ENCODE measurements around the gene TBL1XR1. TPM values are rescaled to one million over a fixed set of nuclear protein-coding genes. Genes with fewer than 3 reads are reported as not detected.

TBL1XR1 gene
- total RNA-seq, 1 experiment from 2014 or later = 186 TPM

GRCh38 chr3:177061369-177061768 is 135.9 kb downstream of the TBL1XR1 start:
- H3K27me3 ChIP-seq (replicated peaks; ENCODE audit: insufficient read depth, low read depth, low read length, poor library complexity) = no peaks in the 10 kb centered on the region
- TF ChIP-seq CTCF (conservative IDR thresholded peaks at IDR 0.05; ENCODE audit: low read depth, low read length) (no peak), EZH2 (IDR thresholded peaks at IDR 0.05; ENCODE audit: borderline replicate concordance, low read depth, low read length, poor library complexity, severe bottlenecking) (no peak)
- intact Hi-C loops (cut with micrococcal nuclease; ENCODE audit: unreplicated experiment) = no loop called here
- DNase-seq (ENCODE audit: low spot score) = no peak
- H3K4me3 ChIP-seq (ENCODE audit: low read depth, low read length, poor library complexity, severe bottlenecking) = no peak overlapping the region
- H3K36me3 ChIP-seq (ENCODE audit: insufficient read depth, low read length, poor library complexity, severe bottlenecking) = no peaks in the 10 kb centered on the region
- H3K27ac ChIP-seq (ENCODE audit: low read depth, low read length, poor library complexity, severe bottlenecking) = peak overlapping the region; percentile 77
- CTCF ChIA-PET = no interaction called here
- POLR2A ChIA-PET (ENCODE audit: low non-redundant PET) = no interaction called here
- no TSS peak for BruUV-seq (replicated peaks)
- peaks cover 99% of the 10 kb centered on the region for H3K4me1 ChIP-seq (ENCODE audit: insufficient read depth, low read length, poor library complexity, severe bottlenecking)
- no peaks in the 10 kb centered on the region for H3K9me3 ChIP-seq (ENCODE audit: low read depth, low read length, poor library complexity, severe bottlenecking)

- no peaks in the 10 kb centered on the region for H3K9me3 ChIP-seq (ENCODE audit: low read depth, low read length, poor library complexity, severe bottlenecking)
- no peaks in the 10 kb centered on the region for H3K27me3 ChIP-seq (replicated peaks; ENCODE audit: insufficient read depth, low read depth, low read length, poor library complexity)
- intact Hi-C loops (cut with micrococcal nuclease; ENCODE audit: unreplicated experiment) = no loop called here
- POLR2A ChIA-PET (ENCODE audit: low non-redundant PET) = no interaction called here
- BruUV-seq (replicated peaks) = no TSS peak
- DNase-seq (ENCODE audit: low spot score) = no peak
- peak overlapping the region; percentile 77 for H3K27ac ChIP-seq (ENCODE audit: low read depth, low read length, poor library complexity, severe bottlenecking)
- H3K4me3 ChIP-seq (ENCODE audit: low read depth, low read length, poor library complexity, severe bottlenecking) = no peak overlapping the region
- no peak for TF ChIP-seq CTCF (conservative IDR thresholded peaks at IDR 0.05; ENCODE audit: low read depth, low read length)
- TF ChIP-seq EZH2 (IDR thresholded peaks at IDR 0.05; ENCODE audit: borderline replicate concordance, low read depth, low read length, poor library complexity, severe bottlenecking) = no peak
- H3K4me1 ChIP-seq (ENCODE audit: insufficient read depth, low read length, poor library complexity, severe bottlenecking) = peaks cover 98% of the 10 kb centered on the region
- CTCF ChIA-PET = no interaction called here
- no peaks in the 10 kb centered on the region for H3K36me3 ChIP-seq (ENCODE audit: insufficient read depth, low read length, poor library complexity, severe bottlenecking)
Measured at GRCh38 chr3:177060492-177060891, 136.8 kb downstream of the TBL1XR1 start.

GRCh38 chr3:177058648-177059047 is 138.6 kb downstream of the TBL1XR1 start:
- no TSS peak for BruUV-seq (replicated peaks)
- Histone ChIP-seq H3K36me3 (ENCODE audit: insufficient read depth, low read length, poor library complexity, severe bottlenecking) (peaks cover 3% of the 10 kb centered on the region), H3K4me1 (ENCODE audit: insufficient read depth, low read length, poor library complexity, severe bottlenecking) (peaks cover 97% of the 10 kb centered on the region), H3K27me3 (replicated peaks; ENCODE audit: insufficient read depth, low read depth, low read length, poor library complexity) (no peaks in the 10 kb centered on the region), H3K27ac (ENCODE audit: low read depth, low read length, poor library complexity, severe bottlenecking) (peak overlapping the region; percentile 81), H3K4me3 (ENCODE audit: low read depth, low read length, poor library complexity, severe bottlenecking) (no peak overlapping the region), H3K9me3 (ENCODE audit: low read depth, low read length, poor library complexity, severe bottlenecking) (no peaks in the 10 kb centered on the region)
- TF ChIP-seq EZH2 (IDR thresholded peaks at IDR 0.05; ENCODE audit: borderline replicate concordance, low read depth, low read length, poor library complexity, severe bottlenecking) (no peak), CTCF (conservative IDR thresholded peaks at IDR 0.05; ENCODE audit: low read depth, low read length) (no peak)
- no peak for DNase-seq (ENCODE audit: low spot score)
- intact Hi-C loops (cut with micrococcal nuclease; ENCODE audit: unreplicated experiment) = loop anchor here (10.0 kb wide), 3 partner anchors 716 to 1326 kb away; no protein-coding TSS in a partner anchor
- POLR2A ChIA-PET (ENCODE audit: low non-redundant PET) = interaction anchor here (0.6 kb wide), 1 partner anchor 96 kb away, joined by 3 read pairs; no protein-coding TSS in a partner anchor
- CTCF ChIA-PET = interaction anchor here (0.7 kb wide), 1 partner anchor 393 kb away, joined by 3 read pairs; no protein-coding TSS in a partner anchor
